ENCODE data around the gene TMEM225B.

DNA sequence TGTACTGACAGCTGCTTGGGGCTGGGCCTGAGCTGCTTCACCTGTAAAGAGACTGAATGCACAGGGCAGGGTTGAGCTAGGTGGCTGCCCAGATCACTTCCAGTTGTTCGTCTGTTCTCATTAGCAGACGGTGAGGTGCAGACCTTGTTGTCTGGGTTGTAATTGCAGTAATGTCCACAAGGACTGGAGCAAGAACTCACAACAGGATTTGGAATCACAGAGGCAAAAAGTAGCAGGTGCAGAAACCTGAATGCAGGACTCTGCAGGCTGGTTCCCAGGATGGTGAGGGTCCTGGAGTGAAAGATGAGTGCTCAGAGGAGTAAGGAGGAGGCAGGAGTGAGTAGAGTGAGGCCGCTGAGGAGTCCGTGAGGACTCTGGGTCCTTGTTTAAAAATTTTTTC lies 27.9 kb downstream of the TMEM225B start:
- TF ChIP-seq, protein P1, sequence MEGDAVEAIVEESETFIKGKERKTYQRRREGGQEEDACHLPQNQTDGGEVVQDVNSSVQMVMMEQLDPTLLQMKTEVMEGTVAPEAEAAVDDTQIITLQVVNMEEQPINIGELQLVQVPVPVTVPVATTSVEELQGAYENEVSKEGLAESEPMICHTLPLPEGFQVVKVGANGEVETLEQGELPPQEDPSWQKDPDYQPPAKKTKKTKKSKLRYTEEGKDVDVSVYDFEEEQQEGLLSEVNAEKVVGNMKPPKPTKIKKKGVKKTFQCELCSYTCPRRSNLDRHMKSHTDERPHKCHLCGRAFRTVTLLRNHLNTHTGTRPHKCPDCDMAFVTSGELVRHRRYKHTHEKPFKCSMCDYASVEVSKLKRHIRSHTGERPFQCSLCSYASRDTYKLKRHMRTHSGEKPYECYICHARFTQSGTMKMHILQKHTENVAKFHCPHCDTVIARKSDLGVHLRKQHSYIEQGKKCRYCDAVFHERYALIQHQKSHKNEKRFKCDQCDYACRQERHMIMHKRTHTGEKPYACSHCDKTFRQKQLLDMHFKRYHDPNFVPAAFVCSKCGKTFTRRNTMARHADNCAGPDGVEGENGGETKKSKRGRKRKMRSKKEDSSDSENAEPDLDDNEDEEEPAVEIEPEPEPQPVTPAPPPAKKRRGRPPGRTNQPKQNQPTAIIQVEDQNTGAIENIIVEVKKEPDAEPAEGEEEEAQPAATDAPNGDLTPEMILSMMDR (IDR thresholded peaks at IDR 0.05; ENCODE audit: poor library complexity, severe bottlenecking), result no peak
- TF ChIP-seq, protein P2, sequence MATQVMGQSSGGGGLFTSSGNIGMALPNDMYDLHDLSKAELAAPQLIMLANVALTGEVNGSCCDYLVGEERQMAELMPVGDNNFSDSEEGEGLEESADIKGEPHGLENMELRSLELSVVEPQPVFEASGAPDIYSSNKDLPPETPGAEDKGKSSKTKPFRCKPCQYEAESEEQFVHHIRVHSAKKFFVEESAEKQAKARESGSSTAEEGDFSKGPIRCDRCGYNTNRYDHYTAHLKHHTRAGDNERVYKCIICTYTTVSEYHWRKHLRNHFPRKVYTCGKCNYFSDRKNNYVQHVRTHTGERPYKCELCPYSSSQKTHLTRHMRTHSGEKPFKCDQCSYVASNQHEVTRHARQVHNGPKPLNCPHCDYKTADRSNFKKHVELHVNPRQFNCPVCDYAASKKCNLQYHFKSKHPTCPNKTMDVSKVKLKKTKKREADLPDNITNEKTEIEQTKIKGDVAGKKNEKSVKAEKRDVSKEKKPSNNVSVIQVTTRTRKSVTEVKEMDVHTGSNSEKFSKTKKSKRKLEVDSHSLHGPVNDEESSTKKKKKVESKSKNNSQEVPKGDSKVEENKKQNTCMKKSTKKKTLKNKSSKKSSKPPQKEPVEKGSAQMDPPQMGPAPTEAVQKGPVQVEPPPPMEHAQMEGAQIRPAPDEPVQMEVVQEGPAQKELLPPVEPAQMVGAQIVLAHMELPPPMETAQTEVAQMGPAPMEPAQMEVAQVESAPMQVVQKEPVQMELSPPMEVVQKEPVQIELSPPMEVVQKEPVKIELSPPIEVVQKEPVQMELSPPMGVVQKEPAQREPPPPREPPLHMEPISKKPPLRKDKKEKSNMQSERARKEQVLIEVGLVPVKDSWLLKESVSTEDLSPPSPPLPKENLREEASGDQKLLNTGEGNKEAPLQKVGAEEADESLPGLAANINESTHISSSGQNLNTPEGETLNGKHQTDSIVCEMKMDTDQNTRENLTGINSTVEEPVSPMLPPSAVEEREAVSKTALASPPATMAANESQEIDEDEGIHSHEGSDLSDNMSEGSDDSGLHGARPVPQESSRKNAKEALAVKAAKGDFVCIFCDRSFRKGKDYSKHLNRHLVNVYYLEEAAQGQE (IDR thresholded peaks at IDR 0.05; ENCODE audit: borderline replicate concordance), result no peak
- TF ChIP-seq TAF1 (IDR thresholded peaks at IDR 0.05; ENCODE audit: low read depth) (no peak), EZH2 (IDR thresholded peaks at IDR 0.05; ENCODE audit: borderline replicate concordance, insufficient read depth, low read length, poor library complexity, severe bottlenecking) (no peak), RAD21 (conservative IDR thresholded peaks at IDR 0.05) (no peak), EP300 (conservative IDR thresholded peaks at IDR 0.05; ENCODE audit: poor library complexity, severe bottlenecking) (no peak), MXI1 (conservative IDR thresholded peaks at IDR 0.05; ENCODE audit: poor library complexity, severe bottlenecking) (no peak)
